Upper lobe of left lung (tissue), 6 donors: ENCODE measurements around the gene DDIT4. TPM values are rescaled to one million over a fixed set of nuclear protein-coding genes. Genes with fewer than 3 reads are reported as not detected.
A peak's percentile ranks its signal among the peaks of the same experiment; 100 is the strongest.

Experiments used
- ATAC-seq, 2 donors: fragments of 200-7000 bp; cut with Tn5 transposase; one replicate each; pipeline ENCODE4 v1.9.1; 2022; ENCODE audit warnings: mild to moderate bottlenecking in 2 of 2, moderate library complexity in 2 of 2; ENCODE audit not compliant: low FRiP score in 2 of 2
- DNase-seq, 2 donors: peaks; one replicate each; pipeline ENCODE4 v3.0.0-alpha.2; 2019 to 2020
- H3K27ac ChIP-seq, 4 donors: fragments of 200-600 bp; sonication (generic); one replicate each; pipeline ENCODE4 v1.5.1; 2016 to 2019
- H3K27me3 ChIP-seq, 4 donors: fragments of 200-600 bp; sonication (generic); one replicate each; pipeline ENCODE4 v1.5.1; 2017 to 2019
- H3K36me3 ChIP-seq, 4 donors: fragments of 200-600 bp; sonication (generic); one replicate each; pipeline ENCODE4 v1.5.1; 2016 to 2019
- H3K4me1 ChIP-seq, 4 donors: fragments of 200-600 bp; sonication (generic); one replicate each; pipeline ENCODE4 v1.5.1; 2018 to 2019
- H3K4me3 ChIP-seq, 4 donors: fragments of 200-600 bp; sonication (generic); one replicate each; pipeline ENCODE4 v1.5.1; 2017 to 2019; ENCODE audit warnings: mild to moderate bottlenecking in 2 of 4, moderate library complexity in 1 of 4
- H3K9me3 ChIP-seq, 4 donors: fragments of 200-600 bp; sonication (generic); one replicate each; pipeline ENCODE4 v1.5.1; 2018 to 2019
- CTCF ChIP-seq, 6 experiments: fragments of 450-650 bp in 4 of 6; fragments of 200-600 bp in 2 of 6; sonication (generic) in 2 of 6; IDR thresholded peaks; one replicate each; pipeline ENCODE4 v1.5.1; 2016 to 2019; ENCODE audit warnings: antibody characterized with exemption in 6 of 6
- EP300 ChIP-seq, 4 donors: sonication (generic); formaldehyde crosslinking; IDR thresholded peaks; one replicate each; pipeline ENCODE4 v1.5.1; 2017; ENCODE audit warnings: antibody characterized with exemption in 4 of 4, control low read depth in 2 of 4
- POLR2A ChIP-seq, 4 donors: fragments of 450-650 bp; IDR thresholded peaks; one replicate each; pipeline ENCODE4 v1.5.1; 2016 to 2017; ENCODE audit warnings: antibody characterized with exemption in 4 of 4, mild to moderate bottlenecking in 2 of 4
- POLR2AphosphoS5 ChIP-seq, 2 donors: sonication (generic); formaldehyde crosslinking; IDR thresholded peaks; one replicate each; pipeline ENCODE4 v1.5.1; 2017; ENCODE audit warnings: antibody characterized with exemption in 2 of 2
- WGBS, 2 donors: methylation state at CpG; one replicate each; pipeline ENCODE4 v1.1.5; 2017 to 2018; 5-methylcytosine and 5-hydroxymethylcytosine counted together
- total RNA-seq, 6 donors: library from RNA; depleted of rRNA in 4 of 6; stranded (reverse); fragments of >200 nt in 4 of 6; gene quantifications; one replicate each; pipeline versions ENCODE4 v1.1.0 to v1.2.1, GENCODE V29; 2016 to 2021
- donor health status: DM: no; HTN: no; CAD: no; lungs with moderate emphysema.
- donor health status: DM: no; HTN: yes; CAD: no; lungs with severe emphysema.

DDIT4 gene
- total RNA-seq, 6 donors from 2014 or later, result 81.0 to 218 (median 151) TPM

DNA sequence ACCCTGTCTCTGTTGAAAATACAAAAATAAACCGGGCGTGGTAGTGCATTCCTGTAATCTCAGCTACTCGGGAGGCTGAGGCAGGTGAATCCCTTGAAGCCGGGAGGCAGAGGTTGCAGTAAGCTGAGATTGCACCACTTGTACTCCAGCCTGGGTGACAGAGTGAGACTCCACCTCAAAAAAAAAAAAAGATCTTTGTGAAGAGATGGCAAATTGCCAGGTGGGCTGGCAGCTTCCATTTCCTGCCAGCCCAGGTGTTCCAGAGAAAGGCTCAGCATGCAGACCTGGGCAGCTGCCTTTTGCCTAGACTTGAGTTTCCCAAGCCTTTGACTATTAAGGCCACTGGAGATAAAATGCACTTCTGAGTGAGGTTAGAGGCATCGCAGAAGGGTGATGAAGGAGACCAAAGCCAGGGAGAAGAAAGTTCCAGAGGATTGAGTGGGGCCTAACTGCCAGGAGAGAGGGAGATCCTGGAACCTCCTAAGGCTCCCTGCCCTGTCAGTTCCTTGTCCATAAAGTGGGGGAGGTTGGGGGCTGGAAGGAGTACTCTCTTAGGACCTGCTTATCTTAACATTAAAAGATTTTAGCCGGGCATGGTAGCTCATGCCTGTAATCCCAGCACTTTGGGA, 10.0 kb upstream of the DDIT4 start:
- TF ChIP-seq EP300 (IDR thresholded peaks at IDR 0.05), result no peak
- no peak for TF ChIP-seq CTCF (IDR thresholded peaks at IDR 0.05)
- TF ChIP-seq POLR2A (IDR thresholded peaks at IDR 0.05), result peak in 1 of 4 donors; percentile 28
- peak in 1 of 2 donors; percentile 15 for TF ChIP-seq POLR2AphosphoS5 (IDR thresholded peaks at IDR 0.05)
- no peaks in the 10 kb centered on the region for H3K36me3 ChIP-seq
- peaks cover 38 to 44% (median 40%) of the 10 kb centered on the region in 4 donors for H3K4me1 ChIP-seq
- H3K27me3 ChIP-seq, result no peaks in the 10 kb centered on the region
- H3K4me3 ChIP-seq, result no peak overlapping the region
- ATAC-seq, result no peak
- H3K9me3 ChIP-seq, result no peaks in the 10 kb centered on the region
- 69 to 71% methylated on average over 6 of the region's 6 CpGs for WGBS, 2 donors
- peak in 1 of 2 donors; percentile 75 for DNase-seq
- peak overlapping the region in 3 of 4 donors; percentile 54 to 58 (median 55) for H3K27ac ChIP-seq

GRCh38 chr10:72264536-72264935, 9.2 kb upstream of the DDIT4 start:
- H3K4me1 ChIP-seq, result peaks cover 33 to 42% (median 37%) of the 10 kb centered on the region in 4 donors
- H3K27ac ChIP-seq, result no peak overlapping the region
- H3K4me3 ChIP-seq, result no peak overlapping the region
- no peaks in the 10 kb centered on the region for H3K27me3 ChIP-seq
- TF ChIP-seq POLR2AphosphoS5 (IDR thresholded peaks at IDR 0.05) (no peak), EP300 (IDR thresholded peaks at IDR 0.05) (no peak), POLR2A (IDR thresholded peaks at IDR 0.05) (no peak), CTCF (IDR thresholded peaks at IDR 0.05) (no peak)
- H3K36me3 ChIP-seq, result no peaks in the 10 kb centered on the region
- ATAC-seq (no peak), DNase-seq (no peak)
- 93 to 96% methylated on average over 1 of the region's 1 CpG for WGBS, 2 donors
- H3K9me3 ChIP-seq, result no peaks in the 10 kb centered on the region

DNA sequence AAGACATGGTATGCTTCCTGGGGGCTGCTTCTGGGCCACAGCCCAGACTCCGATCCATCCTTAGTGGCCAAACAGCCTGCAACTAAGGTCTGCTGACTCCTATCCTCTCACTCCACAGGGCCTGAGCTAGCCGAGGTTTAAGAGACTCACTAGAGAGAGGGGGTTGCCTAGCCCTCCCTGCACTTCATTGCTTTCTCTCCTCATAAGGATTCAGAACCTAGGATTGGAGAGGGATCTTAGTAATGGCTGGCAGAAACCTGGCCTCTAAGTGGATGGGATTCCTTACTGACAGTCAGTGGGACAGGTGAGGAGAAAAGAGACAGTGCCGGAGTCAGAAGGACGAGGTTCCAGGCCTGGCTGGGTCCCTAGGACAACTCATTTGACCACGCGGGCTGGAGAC, 8.2 kb upstream of the DDIT4 start:
- TF ChIP-seq POLR2AphosphoS5 (IDR thresholded peaks at IDR 0.05) (no peak), POLR2A (IDR thresholded peaks at IDR 0.05) (no peak), EP300 (IDR thresholded peaks at IDR 0.05) (no peak), CTCF (IDR thresholded peaks at IDR 0.05) (no peak)
- WGBS, 2 donors, result 82 to 95% methylated on average over 5 to 6 of the region's 6 CpGs
- H3K4me3 ChIP-seq, result no peak overlapping the region
- no peaks in the 10 kb centered on the region for H3K27me3 ChIP-seq
- H3K9me3 ChIP-seq, result no peaks in the 10 kb centered on the region
- no peak for DNase-seq
- no peaks in the 10 kb centered on the region for H3K36me3 ChIP-seq
- no peak for ATAC-seq
- H3K27ac ChIP-seq, result no peak overlapping the region
- H3K4me1 ChIP-seq, result peaks cover 23 to 32% (median 27%) of the 10 kb centered on the region in 4 donors

- no peak overlapping the region for H3K4me3 ChIP-seq
- H3K9me3 ChIP-seq, result no peaks in the 10 kb centered on the region
- DNase-seq (no peak), ATAC-seq (no peak)
- H3K27me3 ChIP-seq, result no peaks in the 10 kb centered on the region
- WGBS, 2 donors, result 89 to 90% methylated on average over 11 of the region's 11 CpGs
- TF ChIP-seq EP300 (IDR thresholded peaks at IDR 0.05) (no peak), POLR2AphosphoS5 (IDR thresholded peaks at IDR 0.05) (no peak), CTCF (IDR thresholded peaks at IDR 0.05) (no peak), POLR2A (IDR thresholded peaks at IDR 0.05) (no peak)
- H3K27ac ChIP-seq, result no peak overlapping the region
- no peaks in the 10 kb centered on the region for H3K36me3 ChIP-seq
- peaks cover 17 to 26% (median 21%) of the 10 kb centered on the region in 4 donors for H3K4me1 ChIP-seq
Observed at GRCh38 chr10:72265990-72266865, 7.5 kb upstream of the DDIT4 start.
